Left renal pelvis (tissue), 4 donors: ENCODE results near the gene SOBP. TPM values are rescaled to one million over a fixed set of nuclear protein-coding genes. Genes with fewer than 3 reads are reported as not detected.

Source experiments
- DNase-seq, 4 donors: peaks; one replicate each; pipeline ENCODE4 v3.0.0-alpha.2; 2013; ENCODE audit warnings: low read depth in 4 of 4, low spot score in 3 of 4
- polyA plus RNA-seq, 4 donors: library from polyadenylated mRNA; unstranded; fragments of 120-200 nt; gene quantifications; one replicate each; pipeline ENCODE4 v1.2.1, GENCODE V29; 2013; ENCODE audit not compliant: insufficient read length in 4 of 4

The SOBP gene
- polyA plus RNA-seq, 4 donors, result 12.1 to 31.7 (median 14.5) TPM

- DNase-seq, result no peak
Observed at GRCh38 chr6:107653861-107654394, 164.0 kb downstream of the SOBP start.

- DNase-seq, result no peak
Observed at GRCh38 chr6:107654764-107655163, 164.8 kb downstream of the SOBP start.

- no peak for DNase-seq
Observed at GRCh38 chr6:107655245-107655644, 165.3 kb downstream of the SOBP start.

DNA sequence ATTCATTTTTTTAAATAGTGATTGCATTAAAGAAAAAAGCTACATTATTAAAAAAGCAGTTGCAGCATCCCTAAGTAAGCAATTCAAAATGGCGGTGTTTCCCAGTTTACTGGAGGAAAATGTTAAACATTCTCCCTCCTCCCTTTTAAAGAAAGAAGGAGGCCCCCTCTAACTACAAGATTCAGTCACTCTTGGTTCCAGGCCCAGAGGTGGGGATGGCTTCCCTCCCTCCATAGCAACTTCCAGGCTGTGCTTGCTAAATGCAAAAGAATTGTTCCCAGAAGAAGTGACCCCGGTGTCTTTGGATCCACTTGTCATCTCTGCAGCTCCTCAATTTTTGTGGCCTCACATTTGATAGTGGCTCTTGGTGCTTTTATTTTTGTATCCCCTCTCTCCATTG, 165.9 kb downstream of the SOBP start:
- DNase-seq, result no peak

GRCh38 chr6:107656401-107656800, 166.5 kb downstream of the SOBP start:
- no peak for DNase-seq

GRCh38 chr6:107656883-107657282, 167.0 kb downstream of the SOBP start:
- DNase-seq, result no peak

DNA sequence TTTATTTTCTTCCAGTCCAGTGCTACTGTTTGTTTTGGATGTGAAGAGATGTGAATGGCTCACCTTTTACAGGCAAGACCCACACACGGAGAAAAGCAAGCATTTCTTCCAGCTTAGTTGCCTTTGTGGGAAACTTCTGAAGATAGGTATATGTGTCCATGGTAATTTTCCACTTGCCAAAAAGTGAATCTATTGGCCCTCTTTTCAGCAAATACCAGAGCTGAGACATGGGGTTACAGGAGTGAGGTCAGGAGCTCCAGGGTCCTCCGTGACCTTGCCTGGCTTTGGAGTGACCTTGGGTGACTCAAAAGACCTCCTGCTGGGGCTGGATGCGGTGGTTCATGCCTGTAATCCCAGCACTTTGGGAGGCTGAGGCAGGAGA, 167.4 kb downstream of the SOBP start:
- no peak for DNase-seq

GRCh38 chr6:107657755-107658461, 168.0 kb downstream of the SOBP start:
- DNase-seq, result peak in 1 of 4 donors; percentile 63

DNA sequence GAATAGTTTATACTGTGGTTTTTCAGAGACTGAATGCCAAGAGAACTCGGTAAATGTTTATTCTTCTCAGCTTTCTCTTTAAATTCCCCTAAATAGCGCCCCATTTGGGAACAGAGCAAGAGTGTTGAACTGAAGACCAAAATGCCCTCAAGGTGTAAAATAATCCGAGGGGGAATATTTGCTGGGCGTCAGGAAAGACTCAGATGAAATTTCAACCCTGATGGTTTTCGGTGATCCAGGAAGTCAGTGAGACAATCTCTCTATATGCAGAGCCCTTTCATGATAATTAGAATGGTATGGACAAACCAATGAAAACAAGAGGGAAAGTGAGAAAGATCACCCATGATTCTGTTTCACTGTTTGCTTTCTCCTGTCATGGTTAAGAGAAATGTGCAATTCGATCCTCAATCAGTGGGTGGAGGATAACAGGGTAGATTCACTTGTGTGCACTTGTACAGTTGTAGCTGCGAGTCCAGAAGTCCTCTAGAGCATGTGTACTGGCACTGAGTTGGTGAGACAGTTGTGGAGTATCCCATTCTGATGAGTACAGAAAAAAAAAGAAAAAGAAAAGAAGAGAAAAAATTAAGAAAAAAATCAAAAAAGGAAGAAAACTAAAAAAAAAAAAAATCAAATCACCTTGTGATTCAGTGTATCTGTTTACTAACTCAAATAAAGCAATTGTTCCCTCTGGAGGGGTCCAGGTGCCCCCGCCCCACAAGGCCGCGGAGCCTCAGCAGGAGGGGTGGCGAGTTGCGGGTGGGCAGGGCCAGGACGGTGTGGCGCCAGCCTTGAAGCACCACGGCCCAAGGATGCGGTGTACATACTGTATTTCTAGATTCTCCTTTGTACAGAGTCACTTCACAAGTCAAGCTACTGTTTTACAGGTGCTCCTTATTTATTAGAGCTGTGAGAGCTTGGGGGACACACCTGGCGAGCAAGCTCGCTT, 169.3 kb downstream of the SOBP start:
- peak in 1 of 4 donors; percentile 71 for DNase-seq

GRCh38 chr6:107660839-107661238, 170.9 kb downstream of the SOBP start:
- no peak for DNase-seq

DNA sequence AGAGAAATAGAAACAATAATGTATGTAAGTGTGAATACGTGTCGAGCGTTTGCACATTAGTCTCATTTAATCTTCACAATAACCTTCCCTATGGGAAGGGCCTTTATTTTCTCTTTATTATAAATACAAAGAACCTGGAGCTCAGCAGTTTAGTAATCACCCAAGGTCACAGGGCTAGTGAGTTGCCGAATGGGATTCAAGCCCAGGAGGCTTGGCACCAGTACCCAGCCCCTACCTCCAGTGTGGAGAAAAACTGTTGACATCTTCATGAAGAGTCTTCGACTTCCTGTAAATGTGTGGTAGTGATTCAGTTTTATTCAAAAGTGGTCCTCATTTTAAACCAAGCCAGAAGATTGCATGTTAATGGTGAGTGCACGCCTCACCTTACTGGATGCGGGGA, 171.4 kb downstream of the SOBP start:
- DNase-seq, result no peak

DNA sequence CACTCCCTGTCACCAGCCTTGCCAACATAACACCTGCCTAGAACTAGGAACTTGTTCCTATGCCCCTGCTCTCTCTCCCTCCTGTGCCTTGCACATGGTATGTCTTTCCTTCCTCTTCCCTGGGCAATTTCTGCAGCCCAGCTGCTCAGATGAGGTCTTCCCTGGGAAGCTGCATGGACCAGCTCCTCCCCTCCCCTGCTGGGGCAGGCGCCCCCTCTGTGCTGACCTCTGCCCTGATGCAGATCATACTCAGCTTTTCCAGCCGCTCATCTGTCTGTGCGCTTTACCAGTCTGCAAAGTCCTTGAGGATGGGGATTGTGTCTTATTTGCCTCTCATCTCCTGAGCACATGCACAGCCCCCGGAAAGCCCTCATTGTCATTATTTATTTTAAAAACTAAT, 172.4 kb downstream of the SOBP start:
- DNase-seq, result no peak

DNA sequence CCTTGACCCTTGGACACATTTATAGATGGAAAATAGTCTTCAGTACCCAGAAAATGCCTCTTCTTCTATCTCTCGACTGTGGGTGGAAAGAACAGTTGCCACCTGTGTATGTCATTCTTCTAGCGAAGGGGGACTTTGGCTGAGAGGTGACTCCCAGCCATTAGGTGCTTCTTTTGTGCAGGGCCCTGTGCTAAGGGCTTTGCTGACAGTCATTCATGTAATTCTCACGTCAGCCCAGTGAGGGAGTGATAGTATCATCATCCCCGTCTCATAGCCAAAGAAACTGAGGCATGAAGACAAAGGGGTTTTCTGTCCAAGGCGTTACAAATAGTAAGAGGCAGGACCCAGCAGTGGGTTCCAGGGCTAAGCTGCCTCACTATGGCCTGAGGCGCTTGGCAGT, 173.4 kb downstream of the SOBP start:
- DNase-seq, result no peak

DNA sequence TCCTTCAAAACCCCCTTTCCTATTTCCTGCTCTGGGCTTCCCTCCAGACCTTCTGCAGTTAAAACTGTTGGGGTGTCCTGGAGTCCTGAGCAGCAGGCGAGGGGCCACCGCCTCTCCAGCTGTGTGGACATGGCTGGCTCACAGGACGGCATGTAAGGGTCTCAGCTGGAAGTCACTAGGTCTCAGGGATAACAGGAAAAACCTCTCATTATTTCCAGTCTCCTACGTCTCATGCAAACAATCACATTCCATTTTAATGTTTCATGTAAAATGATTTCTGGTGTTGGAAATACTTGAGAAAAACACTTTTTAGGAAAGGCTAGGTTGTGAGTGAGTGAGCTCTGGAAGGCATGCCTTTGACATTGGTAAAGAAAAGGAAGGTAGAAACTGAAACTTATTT, 175.5 kb downstream of the SOBP start:
- no peak for DNase-seq

DNA sequence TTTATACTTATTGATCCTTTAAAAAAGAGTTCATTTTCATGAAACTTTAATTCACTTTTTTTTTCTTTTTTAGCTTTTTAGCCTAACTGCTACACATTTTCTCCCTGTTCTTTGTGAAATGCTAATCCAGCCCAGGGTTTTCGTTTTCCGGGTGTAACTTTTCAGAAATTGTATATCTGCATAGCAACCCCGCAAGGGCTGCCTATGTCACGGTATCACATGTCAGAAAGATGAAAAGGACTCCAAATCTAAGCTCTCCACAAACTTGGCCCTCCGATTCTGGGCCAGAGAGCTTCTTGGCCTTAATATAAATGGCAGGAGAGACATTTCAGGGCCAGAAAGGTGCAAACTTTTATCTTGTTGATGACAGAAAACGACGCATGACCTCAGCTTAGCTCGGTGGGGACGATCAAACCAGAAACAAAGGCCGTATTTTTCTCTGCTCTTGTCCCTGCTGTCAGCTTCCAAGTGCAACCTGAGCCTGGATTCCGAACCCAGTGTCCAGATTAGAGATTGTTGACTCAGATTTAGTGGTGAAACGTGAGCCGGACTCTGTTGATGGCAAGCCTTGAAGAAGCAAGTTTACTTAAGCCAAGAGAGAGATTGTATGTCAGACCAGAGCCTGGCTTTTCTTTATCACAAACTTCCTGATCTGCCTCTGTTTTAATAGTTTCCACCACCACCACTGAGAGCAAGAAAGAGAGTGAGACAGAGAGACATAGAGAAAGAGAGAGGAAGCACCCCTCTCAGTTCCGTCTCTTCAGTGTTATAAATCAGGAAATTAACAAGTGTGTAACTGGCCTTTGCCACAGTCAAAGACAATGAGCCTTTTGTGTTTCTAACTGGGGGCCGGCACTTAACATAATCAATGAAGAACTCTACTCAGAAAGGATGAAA, 176.4 kb downstream of the SOBP start:
- peak in 1 of 4 donors; percentile 74 for DNase-seq

GRCh38 chr6:107666981-107667601, 177.2 kb downstream of the SOBP start:
- no peak for DNase-seq

DNA sequence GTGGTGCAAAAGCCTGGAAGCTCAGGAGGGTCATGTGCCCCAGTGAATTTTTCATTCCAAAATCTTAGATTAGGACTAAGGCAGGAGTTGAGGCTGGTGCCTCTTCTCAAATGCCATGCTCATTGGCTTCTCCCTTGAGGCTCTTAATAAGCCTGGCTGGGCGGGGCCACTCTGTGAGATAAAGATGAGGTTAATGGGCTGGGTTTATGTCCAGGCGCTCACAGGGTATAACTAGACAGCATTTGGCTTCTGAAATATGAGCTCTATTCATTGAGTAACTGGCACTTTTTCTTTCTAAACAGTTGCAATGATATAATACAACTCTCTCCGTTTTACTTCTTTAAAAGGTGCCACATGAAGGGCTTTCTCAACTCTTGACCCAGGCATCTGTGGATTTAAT, 177.9 kb downstream of the SOBP start:
- no peak for DNase-seq

DNA sequence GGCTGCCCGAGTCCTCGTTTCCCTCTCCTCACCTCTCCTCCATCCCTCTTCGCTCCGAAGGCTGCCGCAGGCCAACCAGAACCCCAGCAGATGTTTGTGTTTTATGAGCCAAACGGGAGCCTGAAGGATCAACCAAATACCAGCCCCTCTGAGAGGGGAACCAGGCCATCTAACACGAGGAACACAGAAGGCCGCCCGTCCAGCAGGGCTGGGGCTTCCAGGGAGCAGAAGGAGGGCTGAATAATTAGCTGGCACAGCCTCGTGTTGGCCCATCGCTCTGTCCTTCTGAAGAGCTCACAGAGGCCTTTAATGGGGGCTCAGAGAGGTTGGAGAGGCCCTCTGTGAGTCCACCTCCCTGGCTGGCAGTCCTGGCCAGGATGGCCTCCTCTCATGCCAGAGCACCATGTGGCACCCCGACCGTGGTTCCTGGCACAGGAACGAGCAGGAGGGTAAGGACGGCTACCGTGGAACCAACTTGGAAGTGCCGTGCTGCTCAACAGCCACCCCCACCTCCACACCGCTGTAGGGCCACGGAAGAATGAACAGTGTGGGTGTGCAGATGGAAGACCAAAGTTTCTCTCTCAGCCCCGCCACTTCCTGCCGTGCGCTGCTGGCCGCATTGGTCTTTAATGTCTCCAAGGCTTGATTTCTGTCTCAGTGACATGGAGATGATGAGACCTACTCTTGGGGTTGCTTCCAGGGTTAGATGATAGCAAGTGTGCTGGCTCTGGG, 179.0 kb downstream of the SOBP start:
- no peak for DNase-seq

GRCh38 chr6:107670792-107671199, 180.9 kb downstream of the SOBP start:
- no peak for DNase-seq
